Hepatocyte (in vitro differentiated cells): Measurements from ENCODE around the gene NTRK3. TPM values are rescaled to one million over a fixed set of nuclear protein-coding genes. Genes with fewer than 3 reads are reported as not detected.

Source experiments
- DNase-seq: peaks from one replicate; pipeline ENCODE4 v3.0.0-alpha.2; 2016; ENCODE audit warnings: low spot score
- H2AFZ ChIP-seq: fragments of 200-600 bp; sonication (generic); 2 replicates; pipeline ENCODE4 v1.6.0; 2016; ENCODE audit warnings: antibody characterized with exemption, mild to moderate bottlenecking
- H3K27ac ChIP-seq: fragments of 200-600 bp; sonication (generic); 2 replicates; pipeline ENCODE4 v1.5.1; 2016; ENCODE audit warnings: mild to moderate bottlenecking
- H3K27me3 ChIP-seq: fragments of 200-600 bp; sonication (generic); 2 replicates; pipeline ENCODE4 v1.6.1; 2016
- H3K36me3 ChIP-seq: fragments of 200-600 bp; sonication (generic); replicated peaks from 2 replicates; pipeline ENCODE4 v1.5.1; 2016; ENCODE audit warnings: low read depth; ENCODE audit not compliant: insufficient read depth
- H3K4me1 ChIP-seq: fragments of 200-600 bp; sonication (generic); 2 replicates; pipeline ENCODE4 v1.5.1; 2016; ENCODE audit warnings: mild to moderate bottlenecking, moderate library complexity; ENCODE audit not compliant: insufficient read depth
- H3K4me2 ChIP-seq: fragments of 200-600 bp; sonication (generic); 2 replicates; pipeline ENCODE4 v1.6.0; 2016
- H3K4me3 ChIP-seq: fragments of 200-600 bp; sonication (generic); 2 replicates; pipeline ENCODE4 v1.5.1; 2016; ENCODE audit warnings: mild to moderate bottlenecking
- H3K79me2 ChIP-seq: fragments of 200-600 bp; sonication (generic); 2 replicates; pipeline ENCODE4 v1.6.0; 2017; ENCODE audit warnings: mild to moderate bottlenecking
- H3K9me2 ChIP-seq: fragments of 200-600 bp; sonication (generic); replicated peaks from 2 replicates; pipeline ENCODE4 v1.6.0; 2017; ENCODE audit warnings: mild to moderate bottlenecking; ENCODE audit not compliant: insufficient read depth
- H3K9me3 ChIP-seq: fragments of 200-600 bp; sonication (generic); 2 replicates; pipeline ENCODE4 v1.5.1; 2016; ENCODE audit warnings: low read depth, mild to moderate bottlenecking
- H4K20me1 ChIP-seq: fragments of 200-600 bp; sonication (generic); 2 replicates; pipeline ENCODE4 v1.6.0; 2016; ENCODE audit warnings: mild to moderate bottlenecking; ENCODE audit not compliant: insufficient read depth, poor library complexity, severe bottlenecking
- CTCF ChIP-seq: fragments of 200-600 bp; sonication (generic); IDR thresholded peaks from 2 replicates; pipeline ENCODE4 v1.5.1; 2016; ENCODE audit warnings: antibody characterized with exemption, mild to moderate bottlenecking; ENCODE audit not compliant: poor library complexity
- EZH2 ChIP-seq: fragments of 200-600 bp; sonication (generic); IDR thresholded peaks from 2 replicates; pipeline ENCODE4 v1.6.1; 2016; ENCODE audit warnings: antibody characterized with exemption, mild to moderate bottlenecking, borderline replicate concordance
- EZH2phosphoT487 ChIP-seq: fragments of 200-600 bp; sonication (generic); IDR thresholded peaks from one replicate; pipeline ENCODE4 v1.6.1; 2018; ENCODE audit warnings: antibody characterized with exemption, mild to moderate bottlenecking, low read depth, moderate library complexity; ENCODE audit not compliant: unreplicated experiment, severe bottlenecking
- WGBS: methylation state at CpG from one replicate; pipeline ENCODE4 v1.1.6; 2016; ENCODE audit warnings: low lambda C conversion rate; ENCODE audit errors: missing lambda C conversion rate; 5-methylcytosine and 5-hydroxymethylcytosine counted together
- polyA plus RNA-seq: library from polyadenylated mRNA; unstranded; fragments of >200 nt; fragmentation: Nextera tagmentation; extraction: Ambion mirVana; gene quantifications from 2 replicates; pipeline ENCODE4 v1.2.1, GENCODE V29; 2016
- total RNA-seq: library from RNA; depleted of rRNA; stranded (reverse); fragments of >200 nt; gene quantifications from 2 replicates; pipeline ENCODE4 v1.2.3, GENCODE V29; 2014

The NTRK3 gene
- total and polyA plus RNA-seq, 2 experiments from 2014 or later: 4.9 to 5.6 TPM

DNA sequence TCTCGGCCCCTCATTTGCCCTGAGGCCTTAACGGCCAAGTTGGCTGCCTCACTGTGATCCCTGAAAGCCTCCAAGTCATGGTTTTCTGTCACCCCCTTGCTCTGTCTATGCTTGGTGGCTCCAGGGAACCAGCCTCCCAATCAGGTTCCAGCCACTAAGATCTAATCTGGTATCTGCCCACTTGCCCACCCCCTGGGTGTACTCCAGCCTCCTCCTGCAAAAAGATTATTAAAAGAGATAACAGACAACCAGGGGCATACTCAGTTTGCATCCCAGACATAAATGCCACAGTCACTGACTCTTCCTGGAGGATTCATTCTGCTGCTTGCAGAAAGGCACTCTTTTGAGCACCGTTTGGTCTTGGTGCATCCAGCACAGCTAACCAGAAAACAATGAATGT is 103.9 kb downstream of the NTRK3 start:
- no peak for TF ChIP-seq EZH2
- no peak for TF ChIP-seq CTCF
- TF ChIP-seq EZH2phosphoT487: no peak
- no peak overlapping the region for H3K4me2 ChIP-seq

DNA sequence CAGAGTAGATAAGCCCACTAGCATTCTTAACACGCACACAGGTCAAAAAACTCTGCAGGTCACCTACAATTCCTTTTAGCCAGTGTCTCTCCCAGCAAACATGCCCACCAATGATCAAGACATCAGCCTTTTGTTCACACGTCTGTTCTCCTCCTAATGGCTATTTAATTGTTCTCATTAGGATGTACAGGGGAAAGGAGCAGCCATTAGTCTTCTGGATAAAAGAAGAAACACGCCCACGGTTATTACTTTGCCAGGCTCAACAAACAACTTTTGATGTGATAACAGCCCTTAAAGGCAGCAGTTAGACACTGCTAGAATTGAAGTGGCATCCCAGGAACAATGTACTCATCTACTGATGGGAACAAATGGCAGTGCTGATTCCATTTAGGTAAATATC is 108.8 kb downstream of the NTRK3 start:
- Histone ChIP-seq H3K36me3 (no peaks in the 10 kb centered on the region), H3K79me2 (no peaks in the 10 kb centered on the region), H3K9me2 (no peaks in the 10 kb centered on the region), H3K27ac (no peak overlapping the region), H4K20me1 (no peaks in the 10 kb centered on the region), H3K4me1 (no peaks in the 10 kb centered on the region), H2AFZ (no peak overlapping the region), H3K9me3 (no peaks in the 10 kb centered on the region), H3K27me3 (no peaks in the 10 kb centered on the region), H3K4me3 (no peak overlapping the region), H3K4me2 (no peak overlapping the region)
- TF ChIP-seq CTCF: no peak
- TF ChIP-seq EZH2: no peak
- TF ChIP-seq EZH2phosphoT487: no peak
- DNase-seq: no peak
- WGBS: 55% methylated on average over 4 of the region's 4 CpGs

More for the DNA sequence above, 103.9 kb downstream of the NTRK3 start:
- Histone ChIP-seq H3K4me3 (no peak overlapping the region), H4K20me1 (no peaks in the 10 kb centered on the region), H3K9me2 (no peaks in the 10 kb centered on the region), H2AFZ (no peak overlapping the region), H3K36me3 (no peaks in the 10 kb centered on the region), H3K79me2 (no peaks in the 10 kb centered on the region), H3K4me1 (no peaks in the 10 kb centered on the region), H3K27ac (no peak overlapping the region), H3K27me3 (no peaks in the 10 kb centered on the region), H3K9me3 (no peaks in the 10 kb centered on the region)
- no peak for DNase-seq
- WGBS: 61% methylated on average over 3 of the region's 3 CpGs

DNA sequence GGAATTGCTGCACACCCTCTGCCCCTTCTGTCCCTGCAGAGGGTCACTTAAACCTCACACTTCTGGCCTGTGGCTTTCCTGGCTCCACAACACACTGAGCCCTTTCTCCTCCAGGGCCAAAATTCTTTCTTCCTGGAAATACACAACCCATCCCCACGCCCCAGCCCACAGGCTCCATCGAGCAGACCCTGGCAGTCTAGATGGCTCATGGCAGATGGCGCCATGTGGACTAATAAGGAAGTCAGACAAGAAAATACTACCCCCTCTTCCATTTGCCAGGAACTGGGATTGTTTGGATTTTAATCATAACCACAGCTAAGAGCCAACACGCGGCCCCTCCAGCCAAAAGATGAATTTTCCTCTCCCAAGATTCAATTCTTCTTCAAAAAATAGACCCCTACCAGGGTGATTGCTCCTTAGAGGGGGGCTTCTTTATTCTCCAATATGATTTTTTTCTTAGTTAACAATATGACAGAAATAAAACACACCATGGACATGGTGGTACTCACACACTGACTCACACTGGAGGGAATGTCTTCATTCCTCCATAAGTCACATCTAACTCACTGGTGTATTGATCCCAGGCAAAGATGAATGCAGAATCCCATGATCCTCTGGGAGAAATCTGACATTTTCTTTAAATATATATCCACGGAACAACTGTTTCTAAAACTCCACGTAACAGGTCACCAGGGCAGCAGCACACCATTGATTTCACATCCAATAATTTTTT is 111.5 kb downstream of the NTRK3 start:
- H3K36me3 ChIP-seq: no peaks in the 10 kb centered on the region
- 82% methylated on average over 7 of the region's 7 CpGs for WGBS
- H3K27ac ChIP-seq: no peak overlapping the region
- H3K79me2 ChIP-seq: no peaks in the 10 kb centered on the region
- no peak overlapping the region for H2AFZ ChIP-seq
- H3K4me2 ChIP-seq: no peak overlapping the region
- H3K27me3 ChIP-seq: no peaks in the 10 kb centered on the region
- no peak for TF ChIP-seq EZH2
- no peak for TF ChIP-seq CTCF
- TF ChIP-seq EZH2phosphoT487: no peak
- no peaks in the 10 kb centered on the region for H4K20me1 ChIP-seq
- DNase-seq: no peak
- H3K9me2 ChIP-seq: no peaks in the 10 kb centered on the region
- no peaks in the 10 kb centered on the region for H3K4me1 ChIP-seq
- no peak overlapping the region for H3K4me3 ChIP-seq
- H3K9me3 ChIP-seq: no peaks in the 10 kb centered on the region
